B cell (primary cell): Measurements from ENCODE around the gene UBQLN4. TPM values are rescaled to one million over a fixed set of nuclear protein-coding genes. Genes with fewer than 3 reads are reported as not detected.

Experiments used
- ATAC-seq: fragments of 200-7000 bp; cut with Tn5 transposase; one replicate; pipeline ENCODE4 v1.10.0; 2021; ENCODE audit warnings: low read depth, mild to moderate bottlenecking, moderate number of reproducible peaks, moderate library complexity
- CTCF ChIA-PET: fragments of 350-600 bp; sonication (Branson Sonifier 250); formaldehyde crosslinking; loops from one replicate; lab custom pipeline; 2021; ENCODE audit warnings: antibody characterized with exemption, inconsistent platforms; lab: Charles Lee
- POLR2A ChIA-PET: fragments of 350-600 bp; sonication (Branson Sonifier 250); formaldehyde crosslinking; loops from one replicate; lab custom pipeline; 2021; ENCODE audit warnings: antibody characterized with exemption; lab: Charles Lee
- DNase-seq: peaks from one replicate; pipeline ENCODE4 v3.0.0; 2013
- H2AFZ ChIP-seq: 2 replicates; pipeline ENCODE4 v1.6.1; 2012; ENCODE audit warnings: mild to moderate bottlenecking, low read depth, low read length; ENCODE audit not compliant: insufficient read depth, poor library complexity, severe bottlenecking
- H3K27ac ChIP-seq, 2 donors: 1 replicate in 1 of 2; 2 replicates in 1 of 2; pipeline ENCODE4 v1.5.1; 2012 to 2013; ENCODE audit warnings: low read length in 2 of 2, mild to moderate bottlenecking in 2 of 2, moderate library complexity in 1 of 2
- H3K27me3 ChIP-seq, 4 experiments: fragments of 200-600 bp in 1 of 4; sonication (generic) in 1 of 4; replicated peaks in 1 of 4; 1 replicate in 2 of 4; 2 replicates in 2 of 4; pipeline versions ENCODE4 v1.6.1 to v1.7.0; 2013 to 2016; ENCODE audit warnings: low read length in 3 of 4, mild to moderate bottlenecking in 2 of 4, mixed read lengths in 1 of 4, moderate library complexity in 1 of 4; ENCODE audit not compliant: insufficient read depth in 4 of 4, control insufficient read depth in 3 of 4; ENCODE audit errors: control extremely low read depth in 1 of 4
- H3K36me3 ChIP-seq, 2 experiments: replicated peaks in 1 of 2; 1 replicate in 1 of 2; 2 replicates in 1 of 2; pipeline versions ENCODE4 v1.6.1 to v1.7.1; 2013; ENCODE audit warnings: low read length in 1 of 2; ENCODE audit not compliant: insufficient read depth in 2 of 2, control insufficient read depth in 1 of 2; ENCODE audit errors: control extremely low read depth in 1 of 2, extremely low read depth in 1 of 2
- H3K4me1 ChIP-seq, 2 donors: fragments of 200-600 bp in 1 of 2; sonication (generic) in 1 of 2; 1 replicate in 1 of 2; 2 replicates in 1 of 2; pipeline versions ENCODE4 v1.5.1 to v1.6.1; 2013 to 2017; ENCODE audit warnings: low read length in 2 of 2; ENCODE audit not compliant: control insufficient read depth in 2 of 2, insufficient read depth in 2 of 2
- H3K4me2 ChIP-seq: replicated peaks from 2 replicates; pipeline ENCODE3; 2012; ENCODE audit warnings: mild to moderate bottlenecking, low read depth, low read length; ENCODE audit not compliant: poor library complexity, severe bottlenecking
- H3K4me3 ChIP-seq, 5 experiments: fragments of 200-600 bp in 1 of 5; sonication (generic) in 1 of 5; 1 replicate in 3 of 5; 2 replicates in 2 of 5; pipeline versions ENCODE4 v1.5.1 to v1.7.0; 2011 to 2016; ENCODE audit warnings: low read length in 4 of 5, mild to moderate bottlenecking in 4 of 5, low read depth in 2 of 5, control low read depth in 1 of 5, moderate library complexity in 1 of 5; ENCODE audit not compliant: insufficient read depth in 1 of 5; ENCODE audit errors: control extremely low read depth in 1 of 5, extremely low read depth in 1 of 5
- H3K79me2 ChIP-seq: fragments of 200-600 bp; sonication (generic); one replicate; pipeline ENCODE4 v1.6.0; 2016; ENCODE audit warnings: low read length; ENCODE audit not compliant: control insufficient read depth, insufficient read depth
- H3K9ac ChIP-seq: fragments of 200-600 bp; sonication (generic); 2 replicates; pipeline ENCODE4 v1.6.1; 2017; ENCODE audit warnings: mild to moderate bottlenecking, low read length, moderate library complexity
- H3K9me3 ChIP-seq, 3 donors: one replicate each; pipeline versions ENCODE4 v1.6.1 to v1.7.1; 2013; ENCODE audit warnings: low read length in 2 of 3; ENCODE audit not compliant: control insufficient read depth in 2 of 3, insufficient read depth in 1 of 3; ENCODE audit errors: control extremely low read depth in 1 of 3
- H4K20me1 ChIP-seq: 2 replicates; pipeline ENCODE4 v1.6.0; 2012; ENCODE audit warnings: mild to moderate bottlenecking, low read length; ENCODE audit not compliant: insufficient read depth, control insufficient read depth, poor library complexity, severe bottlenecking
- H3K27ac Mint-ChIP-seq: one replicate; pipeline ENCODE4 v1.8.0; 2021; ENCODE audit warnings: mixed read lengths
- H3K27me3 Mint-ChIP-seq: one replicate; pipeline ENCODE4 v1.8.0; 2021; ENCODE audit warnings: mixed read lengths
- H3K4me1 Mint-ChIP-seq: one replicate; pipeline ENCODE4 v1.8.0; 2021; ENCODE audit warnings: mixed read lengths
- H3K4me3 Mint-ChIP-seq: one replicate; pipeline ENCODE4 v1.8.0; 2021; ENCODE audit warnings: mixed read lengths
- H3K9me3 Mint-ChIP-seq: one replicate; pipeline ENCODE4 v1.8.0; 2022; ENCODE audit warnings: mixed read lengths; ENCODE audit not compliant: insufficient read depth
- EZH2 ChIP-seq: IDR thresholded peaks from 2 replicates; pipeline ENCODE4 v1.6.1; 2012; ENCODE audit warnings: borderline replicate concordance, low read depth, mild to moderate bottlenecking, moderate library complexity, low read length; ENCODE audit not compliant: insufficient read depth, poor library complexity, severe bottlenecking
- WGBS: methylation state at CpG from one replicate; pipeline ENCODE4 v1.1.5; 2013; ENCODE audit warnings: missing lambda C conversion rate; ENCODE audit not compliant: insufficient coverage; 5-methylcytosine and 5-hydroxymethylcytosine counted together
- intact Hi-C: fragments of 100-400 bp; cut with micrococcal nuclease; formaldehyde crosslinking; loops from one replicate; pipeline ENCODE4 v1.10.0; 2022
- polyA plus RNA-seq: library from polyadenylated mRNA; depleted of rRNA; stranded (reverse); fragments of >200 nt; gene quantifications from 2 replicates; pipeline ENCODE4 v1.2.3, GENCODE V29; 2012
- total RNA-seq, 2 donors: library from RNA; stranded (reverse); fragments of 120-200 nt in 1 of 2; gene quantifications; 1 replicate in 1 of 2; 2 replicates in 1 of 2; pipeline versions ENCODE4 v1.2.3 to v1.2.4, GENCODE V29; 2013 to 2022
- TF ChIP-seq, protein P1 (sequence below): fragments of 200-600 bp; IDR thresholded peaks from one replicate; pipeline ENCODE4 v1.8.0; 2022; ENCODE audit warnings: antibody characterized with exemption, mild to moderate bottlenecking

UBQLN4 gene
- total and polyA plus RNA-seq, 2 donors (not counting 1 experiment from before 2014, with no cell fraction given): 20.9 to 39.0 TPM

DNA sequence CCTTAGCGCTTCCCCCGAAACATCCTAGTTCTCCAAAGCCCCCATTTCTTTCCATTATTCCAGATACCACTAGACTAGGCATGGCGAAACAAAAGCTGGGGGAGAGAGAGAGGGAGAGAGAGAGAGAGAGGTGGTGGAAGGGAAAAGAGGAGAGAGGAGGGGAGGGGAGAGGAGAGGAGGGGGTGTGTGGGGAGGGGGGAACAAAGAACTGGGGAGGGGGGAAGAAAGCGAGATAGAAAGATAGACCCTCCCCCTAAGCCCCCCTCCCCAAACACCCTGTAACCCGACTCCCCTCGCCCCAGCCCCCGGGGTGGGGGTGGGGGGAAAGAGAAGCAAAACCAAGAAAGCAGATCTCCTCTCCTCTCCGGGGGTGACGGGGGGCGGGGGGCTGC, 28.3 kb upstream of the UBQLN4 start:
- TF ChIP-seq EZH2: no peak
- TF ChIP-seq, protein P1, sequence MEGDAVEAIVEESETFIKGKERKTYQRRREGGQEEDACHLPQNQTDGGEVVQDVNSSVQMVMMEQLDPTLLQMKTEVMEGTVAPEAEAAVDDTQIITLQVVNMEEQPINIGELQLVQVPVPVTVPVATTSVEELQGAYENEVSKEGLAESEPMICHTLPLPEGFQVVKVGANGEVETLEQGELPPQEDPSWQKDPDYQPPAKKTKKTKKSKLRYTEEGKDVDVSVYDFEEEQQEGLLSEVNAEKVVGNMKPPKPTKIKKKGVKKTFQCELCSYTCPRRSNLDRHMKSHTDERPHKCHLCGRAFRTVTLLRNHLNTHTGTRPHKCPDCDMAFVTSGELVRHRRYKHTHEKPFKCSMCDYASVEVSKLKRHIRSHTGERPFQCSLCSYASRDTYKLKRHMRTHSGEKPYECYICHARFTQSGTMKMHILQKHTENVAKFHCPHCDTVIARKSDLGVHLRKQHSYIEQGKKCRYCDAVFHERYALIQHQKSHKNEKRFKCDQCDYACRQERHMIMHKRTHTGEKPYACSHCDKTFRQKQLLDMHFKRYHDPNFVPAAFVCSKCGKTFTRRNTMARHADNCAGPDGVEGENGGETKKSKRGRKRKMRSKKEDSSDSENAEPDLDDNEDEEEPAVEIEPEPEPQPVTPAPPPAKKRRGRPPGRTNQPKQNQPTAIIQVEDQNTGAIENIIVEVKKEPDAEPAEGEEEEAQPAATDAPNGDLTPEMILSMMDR: no peak
- Histone ChIP-seq H4K20me1 (no peaks in the 10 kb centered on the region), H3K79me2 (no peaks in the 10 kb centered on the region), H3K4me2 (peak overlapping the region; percentile 99), H3K9me3 (peaks cover 0 to 2% (median 0%) of the 10 kb centered on the region in 3 donors), H2AFZ (peak overlapping the region; percentile 90), H3K9ac (peak overlapping the region; percentile 80), H3K36me3 (no peaks in the 10 kb centered on the region), H3K4me1 (peaks cover 11 to 21% of the 10 kb centered on the region in 2 donors), H3K4me3 (peak overlapping the region in 4 of 5 experiments; percentile 74 to 87 (median 82)), H3K27ac (no peak overlapping the region), H3K27me3 (peaks cover 0 to 47% (median 21%) of the 10 kb centered on the region in 4 experiments)
- ATAC-seq (no peak), DNase-seq (no peak)
- CTCF ChIA-PET: interaction anchor here (0.9 to 4.6 kb wide), 3 partner anchors 10 to 47 kb away, joined by 6 to 25 read pairs (median 8); no protein-coding TSS in a partner anchor
- Mint-ChIP-seq H3K4me1 (peaks cover 26% of the 10 kb centered on the region), H3K4me3 (peak overlapping the region; percentile 91), H3K27me3 (peaks cover 12% of the 10 kb centered on the region), H3K9me3 (no peaks in the 10 kb centered on the region), H3K27ac (no peak overlapping the region)
- intact Hi-C loops: loop anchor here (1.0 to 2.0 kb wide), 4 partner anchors 28 to 256 kb away; partner anchors contain the start of genes CCT3, LAMTOR2 and TSACC
- POLR2A ChIA-PET: interaction anchor here (0.7 kb wide), 1 partner anchor 16 kb away, joined by 3 read pairs; no protein-coding TSS in a partner anchor
- WGBS: no CpG with 5 or more reads among the region's 10 CpGs
